Epithelial cell of proximal tubule (primary cell): Measurements from ENCODE around the gene REST. TPM values are rescaled to one million over a fixed set of nuclear protein-coding genes. Genes with fewer than 3 reads are reported as not detected.
"Not testable (repeated sequence)": the region's sequence is repeated elsewhere in the genome, so short reads cannot be mapped to it uniquely, and the experiment has no call there.

Source experiments
- DNase-seq: peaks from one replicate; pipeline ENCODE4 v3.0.0-alpha.2; 2011; ENCODE audit warnings: low read depth
- H3K4me3 ChIP-seq: 2 replicates; pipeline ENCODE4 v1.5.1; 2011; ENCODE audit warnings: low read depth, mild to moderate bottlenecking, low read length
- CTCF ChIP-seq: conservative IDR thresholded peaks from 2 replicates; pipeline ENCODE4 v1.5.1; 2012; ENCODE audit warnings: low read depth, mild to moderate bottlenecking, low read length
- total RNA-seq: library from RNA; depleted of rRNA; stranded (reverse); fragments of >200 nt; gene quantifications from 2 replicates; pipeline ENCODE4 v1.2.3, GENCODE V29; 2015

The REST gene
- total RNA-seq, 1 donor from 2014 or later = 22.9 TPM

GRCh38 chr4:56871371-56871866 lies 36.3 kb upstream of the REST start:
- no peak for TF ChIP-seq CTCF
- no peak for DNase-seq
- H3K4me3 ChIP-seq = no peak overlapping the region

- DNase-seq = no peak
- no peak overlapping the region for H3K4me3 ChIP-seq
- TF ChIP-seq CTCF = no peak
Measured at GRCh38 chr4:56874166-56874565, 33.5 kb upstream of the REST start.

- no peak for TF ChIP-seq CTCF
- DNase-seq = no peak
- no peak overlapping the region for H3K4me3 ChIP-seq
Measured at GRCh38 chr4:56874923-56875322, 32.8 kb upstream of the REST start.

- DNase-seq = no peak
- TF ChIP-seq CTCF = no peak
- no peak overlapping the region for H3K4me3 ChIP-seq
Measured at GRCh38 chr4:56876264-56876663, 31.4 kb upstream of the REST start.

GRCh38 chr4:56879996-56880395 lies 27.7 kb upstream of the REST start:
- no peak for TF ChIP-seq CTCF
- no peak for DNase-seq
- no peak overlapping the region for H3K4me3 ChIP-seq

- TF ChIP-seq CTCF = no peak
- no peak for DNase-seq
- H3K4me3 ChIP-seq = no peak overlapping the region
Measured at GRCh38 chr4:56880572-56880971, 27.1 kb upstream of the REST start.

- not testable (repeated sequence) for H3K4me3 ChIP-seq, DNase-seq
Measured at GRCh38 chr4:56884511-56884910, 23.2 kb upstream of the REST start.
